GM12891 (cell line): Measurements from ENCODE around the gene EBF3.

Source experiments
- DNase-seq: peaks from one replicate; pipeline ENCODE4 v3.0.0; 2011; ENCODE audit warnings: low spot score; ENCODE audit not compliant: insufficient read length
- FAIRE-seq: peaks from 2 replicates; lab custom pipeline; 2011; peaks lifted over from hg19 to GRCh38; lab: Jason Lieb, UNC
- PAX5 ChIP-seq: IDR thresholded peaks from 2 replicates; pipeline ENCODE4 v1.6.1; 2011; ENCODE audit warnings: low read length, moderate library complexity, mild to moderate bottlenecking; ENCODE audit not compliant: insufficient read depth, severe bottlenecking
- POLR2A ChIP-seq: IDR thresholded peaks from 2 replicates; pipeline ENCODE4 v1.6.1; 2011; ENCODE audit warnings: low read depth, low read length, control low read depth
- POLR2AphosphoS5 ChIP-seq: IDR thresholded peaks from 2 replicates; pipeline ENCODE4 v1.6.1; 2011; ENCODE audit warnings: low read depth, low read length, control low read depth
- POU2F2 ChIP-seq: IDR thresholded peaks from 2 replicates; pipeline ENCODE4 v1.6.1; 2011; ENCODE audit warnings: low read depth, mild to moderate bottlenecking, control low read depth, low read length, moderate library complexity
- SPI1 ChIP-seq: IDR thresholded peaks from 2 replicates; pipeline ENCODE4 v1.6.1; 2011; ENCODE audit warnings: low read depth, low read length, control low read depth
- TAF1 ChIP-seq: IDR thresholded peaks from 2 replicates; pipeline ENCODE4 v1.6.1; 2011; ENCODE audit warnings: low read depth, low read length, control low read depth

EBF3 gene

GRCh38 chr10:129901389-129902006, 62.6 kb downstream of the EBF3 start:
- DNase-seq (no peak), FAIRE-seq (no peak)
- TF ChIP-seq SPI1 (no peak), TAF1 (no peak), PAX5 (no peak), POU2F2 (no peak), POLR2A (no peak), POLR2AphosphoS5 (no peak)

- FAIRE-seq (no peak), DNase-seq (no peak)
- TF ChIP-seq POU2F2 (no peak), SPI1 (no peak), TAF1 (no peak), POLR2A (no peak), POLR2AphosphoS5 (no peak), PAX5 (no peak)
These were observed 63.2 kb downstream of the EBF3 start for GRCh38 chr10:129900825-129901224.

GRCh38 chr10:129899276-129900130, 64.6 kb downstream of the EBF3 start:
- DNase-seq (no peak), FAIRE-seq (no peak)
- TF ChIP-seq POLR2AphosphoS5 (no peak), POU2F2 (no peak), POLR2A (no peak), TAF1 (no peak), PAX5 (no peak)

DNA sequence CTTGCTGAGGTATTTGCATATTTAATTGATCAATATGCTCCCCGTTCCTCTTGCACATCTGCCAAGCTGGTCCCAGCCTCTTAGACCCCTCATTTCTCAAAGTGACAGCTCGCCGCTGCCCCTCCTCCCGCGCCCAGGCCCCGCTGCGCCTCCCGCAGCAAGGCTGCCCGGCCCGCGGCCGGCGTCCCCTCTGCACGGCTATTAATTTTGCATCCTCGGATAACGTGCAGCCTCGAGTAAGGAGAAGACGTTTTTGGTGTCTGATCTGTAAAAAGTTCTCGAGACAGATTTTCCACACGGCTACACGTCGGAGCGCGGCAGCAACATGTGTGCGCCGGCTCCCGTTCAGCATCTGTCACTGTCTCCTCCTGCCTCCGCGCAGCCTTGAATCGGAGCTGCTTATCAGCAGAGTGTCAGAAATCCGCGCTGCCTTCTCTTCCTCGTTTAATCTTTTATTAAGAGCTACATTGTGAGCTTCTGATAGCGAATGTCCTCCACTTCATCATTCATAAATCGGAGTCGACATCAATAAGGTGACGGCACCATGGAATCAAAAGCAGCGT, 65.3 kb downstream of the EBF3 start:
- no peak for DNase-seq
- TF ChIP-seq POLR2AphosphoS5 (no peak), POLR2A (no peak), POU2F2 (no peak), TAF1 (no peak), SPI1 (no peak), PAX5 (no peak)
- no peak for FAIRE-seq

GRCh38 chr10:129897871-129898626, 66.0 kb downstream of the EBF3 start:
- no peak for TF ChIP-seq PAX5
- TF ChIP-seq SPI1, result no peak
- no peak for TF ChIP-seq TAF1
- no peak for TF ChIP-seq POLR2AphosphoS5
- TF ChIP-seq POLR2A, result no peak
- TF ChIP-seq POU2F2, result no peak
- DNase-seq, result no peak
- no peak for FAIRE-seq

DNA sequence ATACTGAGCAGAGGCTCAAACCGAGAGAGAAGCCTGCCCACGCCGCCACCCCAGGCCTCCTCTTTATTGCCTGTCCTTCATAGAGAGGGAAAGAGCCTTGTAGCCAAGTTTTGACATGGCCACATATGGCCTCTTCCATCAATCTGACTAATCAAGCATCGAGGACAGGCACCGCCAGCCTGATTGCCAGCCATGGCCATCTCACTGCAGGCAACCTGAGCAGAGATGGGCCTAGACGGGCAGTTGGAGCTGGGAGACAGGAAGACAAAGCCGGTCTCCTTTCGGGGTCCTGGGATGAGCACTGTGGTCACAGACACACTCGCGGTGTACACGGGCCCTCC, 67.2 kb downstream of the EBF3 start:
- TF ChIP-seq TAF1 (no peak), POLR2A (no peak), POU2F2 (no peak), PAX5 (no peak), SPI1 (no peak), POLR2AphosphoS5 (no peak)
- FAIRE-seq, result no peak
- no peak for DNase-seq

DNA sequence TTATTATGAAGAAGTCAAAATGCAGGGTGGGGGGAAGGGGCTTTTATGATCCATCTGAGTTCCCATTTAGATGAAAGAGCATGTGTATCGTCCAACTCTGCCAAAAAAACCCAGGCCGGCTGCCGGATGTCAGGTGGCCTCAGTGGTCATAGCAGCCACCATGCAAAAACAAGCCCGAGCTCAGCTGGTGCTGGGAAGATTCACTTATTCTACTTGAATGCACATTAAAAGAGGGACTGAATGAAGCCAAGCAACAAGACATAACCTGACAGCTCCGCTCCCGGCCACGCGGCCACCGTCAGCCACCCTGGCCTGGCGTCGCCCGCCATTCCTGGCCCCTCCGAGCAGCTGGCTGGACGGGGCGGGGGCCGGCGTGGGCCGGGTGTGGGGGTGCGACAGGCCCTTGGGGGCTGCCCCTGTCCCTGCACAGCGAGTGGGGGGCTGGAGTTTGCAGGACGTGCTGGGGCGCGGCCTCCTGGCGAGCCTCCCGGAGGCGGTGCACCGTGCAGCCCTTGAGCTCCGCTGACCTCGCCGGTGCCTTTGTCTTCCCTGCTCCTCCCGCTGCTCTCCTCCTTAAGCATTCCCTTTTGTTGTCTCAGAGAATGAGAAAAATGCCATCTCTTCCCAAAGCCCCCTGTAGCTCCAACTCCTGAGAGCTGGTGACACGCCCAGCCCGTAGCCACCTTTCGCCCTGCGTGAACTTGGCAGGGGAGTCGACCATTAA, 67.8 kb downstream of the EBF3 start:
- DNase-seq (no peak), FAIRE-seq (no peak)
- TF ChIP-seq SPI1 (no peak), POU2F2 (no peak), TAF1 (no peak), POLR2A (no peak), PAX5 (no peak), POLR2AphosphoS5 (no peak)

DNA sequence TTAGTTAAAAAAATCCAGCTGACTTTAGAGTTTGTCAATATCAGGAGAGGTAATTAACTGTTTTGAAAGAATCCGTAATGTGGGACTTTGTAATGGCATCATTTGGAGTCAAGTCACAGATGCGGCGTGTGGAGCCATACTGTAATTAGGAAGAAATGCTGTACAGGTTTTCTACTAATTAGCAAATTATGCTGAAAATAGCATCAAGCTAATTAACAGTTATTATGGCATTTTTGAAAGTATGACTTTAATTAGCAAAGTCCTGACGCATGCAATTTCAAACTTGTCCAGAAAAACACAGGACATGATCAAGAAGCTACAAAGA, 68.3 kb downstream of the EBF3 start:
- DNase-seq (no peak), FAIRE-seq (no peak)
- no peak for TF ChIP-seq PAX5

DNA sequence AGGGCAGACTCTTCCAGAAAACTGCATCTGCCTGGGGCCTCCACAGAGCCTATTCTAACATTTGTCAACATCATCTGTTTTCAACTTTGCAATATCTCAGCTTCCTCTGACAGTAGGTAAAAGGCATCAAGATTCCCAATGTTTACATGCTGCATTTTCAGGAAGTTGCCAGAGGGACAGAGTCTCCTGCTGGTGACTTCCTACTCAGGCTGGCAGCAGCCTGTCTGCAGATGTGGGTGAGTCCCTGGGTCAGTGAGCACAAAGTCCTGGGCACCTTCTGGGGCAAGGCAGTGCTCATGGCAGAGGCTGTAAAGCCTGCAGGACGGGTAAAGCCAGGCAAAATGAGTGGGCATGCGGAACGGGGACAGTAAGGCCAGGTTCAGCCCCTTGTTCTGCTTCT, 69.4 kb downstream of the EBF3 start:
- FAIRE-seq, result no peak
- DNase-seq, result no peak
- no peak for TF ChIP-seq PAX5
- TF ChIP-seq POU2F2, result no peak
- no peak for TF ChIP-seq POLR2AphosphoS5
- no peak for TF ChIP-seq TAF1
- TF ChIP-seq SPI1, result no peak
- TF ChIP-seq POLR2A, result no peak
